Activated CD4-positive, alpha-beta T cell treated with anti-CD3 and anti-CD28 coated beads, Interleukin-2, amount 10 ng/mL, durations not matched to agents 7 days and 5 days (primary cell): ENCODE data around the gene APBB1IP. TPM values are rescaled to one million over a fixed set of nuclear protein-coding genes. Genes with fewer than 3 reads are reported as not detected.
"Not testable (repeated sequence)": the region's sequence is repeated elsewhere in the genome, so short reads cannot be mapped to it uniquely, and the experiment has no call there.

Experiments used
- CTCF ChIA-PET: fragments of 350-600 bp; sonication (Branson Sonifier 250); formaldehyde crosslinking; loops from one replicate; lab custom pipeline; 2021; ENCODE audit warnings: antibody characterized with exemption; lab: Charles Lee
- POLR2A ChIA-PET: fragments of 350-600 bp; sonication (Branson Sonifier 250); formaldehyde crosslinking; loops from one replicate; lab custom pipeline; 2021; ENCODE audit warnings: antibody characterized with exemption; lab: Charles Lee
- DNase-seq: peaks from one replicate; pipeline ENCODE4 v3.0.0-alpha.2; 2020
- H3K27ac Mint-ChIP-seq: one replicate; pipeline ENCODE4 v1.8.0; 2021; ENCODE audit warnings: mild to moderate bottlenecking, moderate library complexity, mixed read lengths
- H3K27me3 Mint-ChIP-seq: one replicate; pipeline ENCODE4 v1.8.0; 2021; ENCODE audit warnings: mixed read lengths
- H3K36me3 Mint-ChIP-seq: one replicate; pipeline ENCODE4 v1.8.0; 2021; ENCODE audit warnings: low read depth, mixed read lengths
- H3K4me1 Mint-ChIP-seq: one replicate; pipeline ENCODE4 v1.8.0; 2021; ENCODE audit warnings: mixed read lengths
- H3K4me3 Mint-ChIP-seq: one replicate; pipeline ENCODE4 v1.8.0; 2021; ENCODE audit warnings: mild to moderate bottlenecking, moderate library complexity, mixed read lengths
- H3K9me3 Mint-ChIP-seq: one replicate; pipeline ENCODE4 v1.8.0; 2021; ENCODE audit warnings: mixed read lengths
- total RNA-seq, 2 experiments: library from RNA; stranded (reverse); gene quantifications; one replicate each; pipeline ENCODE4 v1.2.3, GENCODE V29; 2021

The APBB1IP gene
- total RNA-seq, 2 experiments from 2014 or later: 78.4 to 92.2 TPM

GRCh38 chr10:26593896-26594295, 155.8 kb downstream of the APBB1IP start:
- Mint-ChIP-seq H3K27me3 (no peaks in the 10 kb centered on the region), H3K27ac (no peak overlapping the region), H3K36me3 (no peaks in the 10 kb centered on the region), H3K9me3 (no peaks in the 10 kb centered on the region), H3K4me3 (no peak overlapping the region), H3K4me1 (peaks cover 3% of the 10 kb centered on the region)
- POLR2A ChIA-PET: no interaction called here
- CTCF ChIA-PET: interaction anchor here (0.6 kb wide), 1 partner anchor 13 kb away, joined by 4 read pairs; no protein-coding TSS in a partner anchor
- DNase-seq: no peak

- POLR2A ChIA-PET, H3K4me3 Mint-ChIP-seq, H3K27me3 Mint-ChIP-seq, H3K9me3 Mint-ChIP-seq, CTCF ChIA-PET, H3K36me3 Mint-ChIP-seq, DNase-seq, H3K4me1 Mint-ChIP-seq, H3K27ac Mint-ChIP-seq: not testable (repeated sequence)
Observed at GRCh38 chr10:26603283-26603682, 165.1 kb downstream of the APBB1IP start.

GRCh38 chr10:26604320-26605093, 166.4 kb downstream of the APBB1IP start:
- H3K4me1 Mint-ChIP-seq, H3K9me3 Mint-ChIP-seq, POLR2A ChIA-PET, DNase-seq, CTCF ChIA-PET, H3K36me3 Mint-ChIP-seq, H3K27me3 Mint-ChIP-seq, H3K4me3 Mint-ChIP-seq, H3K27ac Mint-ChIP-seq: not testable (repeated sequence)

GRCh38 chr10:26606389-26606877, 168.3 kb downstream of the APBB1IP start:
- H3K36me3 Mint-ChIP-seq, POLR2A ChIA-PET, H3K27ac Mint-ChIP-seq, DNase-seq, H3K4me1 Mint-ChIP-seq, H3K4me3 Mint-ChIP-seq, H3K27me3 Mint-ChIP-seq, H3K9me3 Mint-ChIP-seq: not testable (repeated sequence)
- CTCF ChIA-PET: interaction anchor here (0.6 to 1.0 kb wide), 3 partner anchors 10 to 46 kb away, joined by 3 to 4 read pairs (median 4); no protein-coding TSS in a partner anchor

- CTCF ChIA-PET: no interaction called here
- H3K9me3 Mint-ChIP-seq: no peaks in the 10 kb centered on the region
- no peak overlapping the region for H3K27ac Mint-ChIP-seq
- H3K27me3 Mint-ChIP-seq: peaks cover 6% of the 10 kb centered on the region
- no peaks in the 10 kb centered on the region for H3K4me1 Mint-ChIP-seq
- H3K4me3 Mint-ChIP-seq: no peak overlapping the region
- no peaks in the 10 kb centered on the region for H3K36me3 Mint-ChIP-seq
- POLR2A ChIA-PET: no interaction called here
- DNase-seq: no peak
Observed at GRCh38 chr10:26612151-26612915, 174.2 kb downstream of the APBB1IP start.

Other genes with a start within 250 kb of the APBB1IP start
- not detected for gene GAD2, start 221.6 kb upstream of the APBB1IP start, total RNA-seq